GM23338 (cell line): Measurements from ENCODE around the gene CDCA7L.

Experiments used
- EZH2phosphoT487 ChIP-seq: fragments of 200-600 bp; sonication (generic); IDR thresholded peaks from one replicate; pipeline ENCODE4 v1.8.1; 2018; ENCODE audit warnings: antibody characterized with exemption; ENCODE audit not compliant: unreplicated experiment
- JUNB ChIP-seq: IDR thresholded peaks from one replicate; pipeline ENCODE4 v1.6.1; 2016; ENCODE audit warnings: antibody characterized with exemption; ENCODE audit not compliant: unreplicated experiment
- TF ChIP-seq, protein P1 (sequence below), 2 experiments: fragments of 200-600 bp in 1 of 2; sonication (generic) in 1 of 2; conservative IDR thresholded peaks; 2 replicates each; pipeline versions ENCODE4 v1.5.1 to v1.6.1; 2016 to 2017; ENCODE audit warnings: antibody characterized with exemption in 2 of 2, low read depth in 2 of 2, mild to moderate bottlenecking in 2 of 2, moderate library complexity in 1 of 2

- TF ChIP-seq, protein P1, sequence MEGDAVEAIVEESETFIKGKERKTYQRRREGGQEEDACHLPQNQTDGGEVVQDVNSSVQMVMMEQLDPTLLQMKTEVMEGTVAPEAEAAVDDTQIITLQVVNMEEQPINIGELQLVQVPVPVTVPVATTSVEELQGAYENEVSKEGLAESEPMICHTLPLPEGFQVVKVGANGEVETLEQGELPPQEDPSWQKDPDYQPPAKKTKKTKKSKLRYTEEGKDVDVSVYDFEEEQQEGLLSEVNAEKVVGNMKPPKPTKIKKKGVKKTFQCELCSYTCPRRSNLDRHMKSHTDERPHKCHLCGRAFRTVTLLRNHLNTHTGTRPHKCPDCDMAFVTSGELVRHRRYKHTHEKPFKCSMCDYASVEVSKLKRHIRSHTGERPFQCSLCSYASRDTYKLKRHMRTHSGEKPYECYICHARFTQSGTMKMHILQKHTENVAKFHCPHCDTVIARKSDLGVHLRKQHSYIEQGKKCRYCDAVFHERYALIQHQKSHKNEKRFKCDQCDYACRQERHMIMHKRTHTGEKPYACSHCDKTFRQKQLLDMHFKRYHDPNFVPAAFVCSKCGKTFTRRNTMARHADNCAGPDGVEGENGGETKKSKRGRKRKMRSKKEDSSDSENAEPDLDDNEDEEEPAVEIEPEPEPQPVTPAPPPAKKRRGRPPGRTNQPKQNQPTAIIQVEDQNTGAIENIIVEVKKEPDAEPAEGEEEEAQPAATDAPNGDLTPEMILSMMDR (conservative IDR thresholded peaks at IDR 0.05; ENCODE audit: low read depth in 2 of 2), result no peak
- TF ChIP-seq JUNB, result no peak
- TF ChIP-seq EZH2phosphoT487, result no peak
Observed at GRCh38 chr7:21984042-21984441, 38.3 kb upstream of the CDCA7L start.
